Gastrocnemius medialis (tissue), 4 donors: ENCODE results near the gene MYL3. TPM values are rescaled to one million over a fixed set of nuclear protein-coding genes. Genes with fewer than 3 reads are reported as not detected.

ENCODE experiments used
- ATAC-seq, 2 donors: fragments of 150-250 bp; one replicate each; pipeline ENCODE4 v1.9.1; 2016
- DNase-seq, 2 donors: peaks; one replicate each; pipeline ENCODE4 v3.0.0-alpha.2; 2019
- H3K27ac ChIP-seq, 4 donors: fragments of 200-600 bp; sonication (generic); 1 replicate in 1 of 4; 2 replicates in 3 of 4; pipeline ENCODE4 v1.5.1; 2016 to 2018; ENCODE audit warnings: mild to moderate bottlenecking in 2 of 4, moderate library complexity in 1 of 4
- H3K27me3 ChIP-seq, 3 donors: fragments of 200-600 bp; sonication (generic) in 2 of 3; 1 replicate in 1 of 3; 2 replicates in 2 of 3; pipeline versions ENCODE4 v1.5.1 to v1.6.0; 2016 to 2019; ENCODE audit warnings: mild to moderate bottlenecking in 1 of 3, moderate library complexity in 1 of 3
- H3K36me3 ChIP-seq, 2 donors: fragments of 200-600 bp; sonication (generic) in 1 of 2; one replicate each; pipeline ENCODE4 v1.5.1; 2017 to 2018
- H3K4me1 ChIP-seq, 2 donors: fragments of 200-600 bp; sonication (generic) in 1 of 2; one replicate each; pipeline ENCODE4 v1.5.1; 2016 to 2017; ENCODE audit warnings: mild to moderate bottlenecking in 2 of 2
- H3K4me3 ChIP-seq, 4 donors: fragments of 200-600 bp; sonication (generic) in 3 of 4; 1 replicate in 1 of 4; 2 replicates in 3 of 4; pipeline ENCODE4 v1.5.1; 2016 to 2019; ENCODE audit warnings: mild to moderate bottlenecking in 2 of 4
- H3K9me3 ChIP-seq, 3 donors: fragments of 200-600 bp; sonication (generic) in 2 of 3; 1 replicate in 1 of 3; 2 replicates in 2 of 3; pipeline ENCODE4 v1.5.1; 2016 to 2019
- CTCF ChIP-seq, 5 experiments: fragments of 450-650 bp in 3 of 5; fragments of 200-600 bp in 2 of 5; sonication (generic) in 2 of 5; IDR thresholded peaks in 4 of 5; conservative IDR thresholded peaks in 1 of 5; 1 replicate in 4 of 5; 2 replicates in 1 of 5; pipeline ENCODE4 v1.5.1; 2016 to 2019; ENCODE audit warnings: antibody characterized with exemption in 5 of 5, mild to moderate bottlenecking in 3 of 5, moderate library complexity in 3 of 5
- POLR2A ChIP-seq, 2 donors: fragments of 450-650 bp; IDR thresholded peaks; one replicate each; pipeline ENCODE4 v1.6.1; 2017; ENCODE audit warnings: antibody characterized with exemption in 2 of 2, mild to moderate bottlenecking in 2 of 2, moderate library complexity in 2 of 2
- in situ Hi-C, 4 donors: fragments of 200-750 bp; cut with MboI; loops; one replicate each; pipeline versions ENCODE4 v1.15.0 to v1.8.0; 2017; ENCODE audit warnings: low sequenced_read_pairs in 4 of 4
- intact Hi-C: fragments of 100-400 bp; cut with DNase I; formaldehyde crosslinking; loops from one replicate; pipeline ENCODE4 v1.15.1; 2023; ENCODE audit warnings: low total_unique reads
- total RNA-seq, 4 donors: library from RNA; depleted of rRNA; stranded (reverse); fragments of >200 nt; gene quantifications; one replicate each; pipeline versions ENCODE4 v1.1.0 to v1.2.3, GENCODE V29; 2016

MYL3 gene
- total RNA-seq, 4 donors from 2014 or later = 42.5 to 544 (median 281) TPM

- TF ChIP-seq CTCF (IDR thresholded peaks at IDR 0.05 in 4 of 5, conservative IDR thresholded peaks at IDR 0.05 in 1 of 5) (no peak), POLR2A (IDR thresholded peaks at IDR 0.05) (no peak)
- DNase-seq = no peak
- Histone ChIP-seq H3K36me3 (no peaks in the 10 kb centered on the region), H3K9me3 (no peaks in the 10 kb centered on the region), H3K27me3 (no peaks in the 10 kb centered on the region), H3K27ac (peak overlapping the region in 3 of 4 donors; percentile 18 to 52 (median 51)), H3K4me1 (peaks cover 5 to 25% of the 10 kb centered on the region in 2 donors), H3K4me3 (no peak overlapping the region)
- no peak for ATAC-seq
- intact Hi-C loops = loop anchor here (5.0 kb wide), 3 partner anchors 43 to 142 kb away; no protein-coding TSS in a partner anchor
- in situ Hi-C loops = no loop called here
These were observed 14.1 kb downstream of the MYL3 start for GRCh38 chr3:46849045-46849631.

- intact Hi-C loops = loop anchor here (5.0 kb wide), 3 partner anchors 44 to 141 kb away; no protein-coding TSS in a partner anchor
- Histone ChIP-seq H3K4me1 (peaks cover 5 to 25% of the 10 kb centered on the region in 2 donors), H3K27ac (peak overlapping the region in 2 of 4 donors; percentile 73 to 81)
These were observed 14.8 kb downstream of the MYL3 start for GRCh38 chr3:46848271-46849044.

GRCh38 chr3:46847744-46848143 is 15.5 kb downstream of the MYL3 start:
- intact Hi-C loops (loop anchor here (5.0 kb wide), 3 partner anchors 45 to 140 kb away; no protein-coding TSS in a partner anchor), in situ Hi-C loops (no loop called here)
- DNase-seq = no peak
- no peak for ATAC-seq
- Histone ChIP-seq H3K36me3 (no peaks in the 10 kb centered on the region), H3K9me3 (no peaks in the 10 kb centered on the region), H3K27ac (peak overlapping the region in 2 of 4 donors; percentile 73 to 81), H3K4me3 (no peak overlapping the region), H3K4me1 (peaks cover 5 to 25% of the 10 kb centered on the region in 2 donors), H3K27me3 (no peaks in the 10 kb centered on the region)
- no peak for TF ChIP-seq CTCF (IDR thresholded peaks at IDR 0.05 in 4 of 5, conservative IDR thresholded peaks at IDR 0.05 in 1 of 5)
- TF ChIP-seq POLR2A (IDR thresholded peaks at IDR 0.05) = no peak

More at GRCh38 chr3:46848271-46849044, 14.8 kb downstream of the MYL3 start:
- Histone ChIP-seq H3K27me3 (no peaks in the 10 kb centered on the region), H3K36me3 (no peaks in the 10 kb centered on the region), H3K9me3 (no peaks in the 10 kb centered on the region), H3K4me3 (no peak overlapping the region)
- in situ Hi-C loops = no loop called here
- DNase-seq (no peak), ATAC-seq (no peak)
- TF ChIP-seq POLR2A (IDR thresholded peaks at IDR 0.05) = no peak
- peak in 2 of 5 experiments; percentile 40 to 43 for TF ChIP-seq CTCF (IDR thresholded peaks at IDR 0.05 in 4 of 5, conservative IDR thresholded peaks at IDR 0.05 in 1 of 5)

- Histone ChIP-seq H3K4me3 (peak overlapping the region in 3 of 4 donors; percentile 51 to 58 (median 52)), H3K4me1 (peaks cover 5 to 25% of the 10 kb centered on the region in 2 donors), H3K27ac (peak overlapping the region; percentile 58 to 81 (median 75)), H3K27me3 (no peaks in the 10 kb centered on the region), H3K36me3 (no peaks in the 10 kb centered on the region), H3K9me3 (no peaks in the 10 kb centered on the region)
- no peak for ATAC-seq
- intact Hi-C loops = loop anchor here (5.0 kb wide), 3 partner anchors 45 to 140 kb away; no protein-coding TSS in a partner anchor
- in situ Hi-C loops = no loop called here
- TF ChIP-seq POLR2A (IDR thresholded peaks at IDR 0.05) (no peak), CTCF (IDR thresholded peaks at IDR 0.05 in 4 of 5, conservative IDR thresholded peaks at IDR 0.05 in 1 of 5) (no peak)
- no peak for DNase-seq
These were observed 16.4 kb downstream of the MYL3 start for GRCh38 chr3:46846624-46847542.
